Esophagus squamous epithelium (tissue), 4 donors: ENCODE measurements around the gene LARGE1.

Experiments used
- CTCF ChIP-seq, 6 experiments: fragments of 450-650 bp in 4 of 6; fragments of 200-600 bp in 2 of 6; sonication (generic) in 2 of 6; IDR thresholded peaks; one replicate each; pipeline ENCODE4 v1.5.1; 2016 to 2019; ENCODE audit warnings: antibody characterized with exemption in 6 of 6, mild to moderate bottlenecking in 4 of 6, moderate library complexity in 4 of 6
- POLR2A ChIP-seq, 4 donors: fragments of 450-650 bp; IDR thresholded peaks; one replicate each; pipeline ENCODE4 v1.6.1; 2017; ENCODE audit warnings: antibody characterized with exemption in 4 of 4, mild to moderate bottlenecking in 4 of 4, moderate library complexity in 3 of 4

DNA sequence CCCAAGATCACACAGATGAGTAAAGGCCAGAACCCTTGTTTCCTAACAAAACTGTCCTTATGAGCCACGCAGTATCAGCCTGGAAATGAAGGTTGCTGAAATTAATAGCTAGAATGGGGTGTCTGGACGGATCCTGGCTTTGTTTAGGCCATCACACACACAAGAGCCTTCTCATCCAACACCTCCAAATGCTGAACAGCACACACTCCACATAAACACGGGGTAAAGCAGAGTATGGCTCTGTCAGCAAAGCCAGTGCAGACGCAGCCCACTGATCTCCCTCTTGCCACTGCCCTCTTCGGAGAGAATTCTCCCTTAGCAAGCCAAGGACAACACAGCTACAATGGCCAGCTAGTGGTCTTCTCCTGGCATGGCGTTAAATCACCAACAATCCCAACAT, 469.5 kb downstream of the LARGE1 start:
- TF ChIP-seq CTCF (IDR thresholded peaks at IDR 0.05), result no peak
- TF ChIP-seq POLR2A (IDR thresholded peaks at IDR 0.05), result no peak
